GM18526 (cell line): ENCODE results near the gene FBXO5.

Source experiments
- POLR2A ChIP-seq: IDR thresholded peaks from 3 replicates; pipeline ENCODE4 v1.6.1; 2011; ENCODE audit not compliant: insufficient read length; ENCODE audit errors: extremely low read depth

Gene FBXO5, protein sequence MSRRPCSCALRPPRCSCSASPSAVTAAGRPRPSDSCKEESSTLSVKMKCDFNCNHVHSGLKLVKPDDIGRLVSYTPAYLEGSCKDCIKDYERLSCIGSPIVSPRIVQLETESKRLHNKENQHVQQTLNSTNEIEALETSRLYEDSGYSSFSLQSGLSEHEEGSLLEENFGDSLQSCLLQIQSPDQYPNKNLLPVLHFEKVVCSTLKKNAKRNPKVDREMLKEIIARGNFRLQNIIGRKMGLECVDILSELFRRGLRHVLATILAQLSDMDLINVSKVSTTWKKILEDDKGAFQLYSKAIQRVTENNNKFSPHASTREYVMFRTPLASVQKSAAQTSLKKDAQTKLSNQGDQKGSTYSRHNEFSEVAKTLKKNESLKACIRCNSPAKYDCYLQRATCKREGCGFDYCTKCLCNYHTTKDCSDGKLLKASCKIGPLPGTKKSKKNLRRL

DNA sequence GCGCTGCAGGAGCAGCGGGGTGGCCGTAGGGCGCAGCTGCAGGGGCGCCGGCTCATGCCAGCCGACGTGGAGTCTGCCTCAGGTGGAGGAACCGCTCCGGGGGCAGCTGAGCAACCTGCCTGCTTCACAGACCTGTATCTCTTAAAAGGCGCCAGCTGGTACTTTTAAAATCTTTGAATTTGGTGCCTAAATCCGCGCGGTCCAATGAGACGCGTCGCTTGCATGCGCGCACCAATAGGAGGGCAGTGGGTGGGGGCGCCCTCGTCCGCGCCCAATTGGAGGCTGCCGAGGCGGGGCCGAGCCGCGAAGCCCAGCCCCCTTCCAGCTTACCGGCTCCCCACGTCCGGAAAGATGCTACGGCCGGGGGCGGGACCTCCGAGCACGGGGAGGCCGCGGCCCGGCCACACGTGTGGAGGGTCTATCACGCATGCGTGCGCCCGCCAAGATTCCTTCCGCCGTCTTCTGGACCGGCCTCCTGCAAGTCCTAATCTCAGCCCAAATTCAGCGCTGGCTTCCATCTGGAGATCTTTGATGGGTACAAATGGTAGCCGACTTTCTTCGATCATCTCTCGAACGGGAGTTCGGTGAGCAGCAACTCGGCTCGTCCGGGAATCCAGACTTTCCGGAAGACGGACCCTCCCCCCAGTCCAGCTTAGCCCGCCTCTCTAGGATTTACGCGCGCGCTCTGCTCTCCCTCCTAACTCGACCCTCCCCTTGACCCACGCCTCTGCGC is at the start of gene FBXO5:
Gene FBXO5, minus strand, starts transcription at position 138 of the 733 bp plus-strand sequence. Its CDS starts 82 bp downstream, at position 56.
- peak; percentile 92 for TF ChIP-seq POLR2A

DNA sequence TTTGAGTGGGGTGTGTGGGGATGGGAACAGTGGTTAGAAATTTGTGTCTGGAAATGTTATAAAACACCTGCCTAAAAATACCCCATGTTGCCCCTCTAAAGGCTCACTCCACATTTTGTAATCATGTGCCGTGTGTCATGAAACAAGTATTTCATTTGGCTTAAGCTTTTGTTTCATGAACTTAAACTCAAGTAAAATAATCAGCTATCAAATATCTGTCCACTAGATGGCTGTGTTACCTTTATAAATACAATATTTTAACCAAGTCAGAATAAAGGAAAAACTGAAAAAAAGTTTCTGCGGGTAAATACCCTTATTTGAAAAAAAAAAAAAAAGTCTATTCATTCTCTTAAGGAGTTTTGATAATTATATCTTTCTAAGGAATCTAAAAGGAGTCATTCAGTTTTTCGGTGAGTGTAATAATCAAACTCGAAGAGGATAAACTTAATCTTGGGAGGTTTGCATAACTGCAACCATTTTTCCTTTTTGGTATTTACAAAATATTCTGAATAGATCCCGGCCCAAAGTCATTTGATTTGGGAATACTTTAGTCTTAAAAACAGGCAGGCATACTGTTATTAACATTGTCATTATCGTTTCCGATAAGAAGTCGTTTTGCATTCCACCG is 49.5 kb upstream of the FBXO5 start:
- no peak for TF ChIP-seq POLR2A

DNA sequence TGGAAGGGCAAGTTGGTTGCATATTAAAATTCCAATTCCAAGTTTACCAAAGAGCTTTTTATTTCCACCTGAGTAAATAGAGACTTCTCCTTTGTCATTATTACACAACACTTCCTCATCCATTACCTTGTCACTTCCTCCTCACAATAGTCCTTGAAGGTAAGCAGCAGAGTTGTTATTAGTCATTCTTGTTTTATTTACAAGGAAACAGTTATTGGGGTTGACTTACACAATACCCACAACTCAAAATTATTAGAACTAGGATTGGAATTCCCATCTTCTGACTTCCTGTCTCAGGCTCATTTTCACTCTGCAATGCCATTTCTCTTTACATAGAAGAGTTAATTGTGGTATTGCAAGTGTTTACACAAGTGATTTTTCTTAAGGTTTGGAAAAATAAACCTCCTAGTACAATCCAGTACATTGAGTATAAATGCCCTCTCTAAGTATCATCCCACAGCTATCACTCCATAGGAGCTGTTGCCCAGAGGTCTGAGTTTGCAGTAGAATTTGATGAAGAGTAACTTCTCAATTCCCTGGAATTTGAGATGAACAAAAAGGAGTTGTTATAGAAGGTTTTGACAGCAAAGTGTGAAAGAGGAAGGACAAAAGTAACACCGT is 48.6 kb upstream of the FBXO5 start:
- no peak for TF ChIP-seq POLR2A

DNA sequence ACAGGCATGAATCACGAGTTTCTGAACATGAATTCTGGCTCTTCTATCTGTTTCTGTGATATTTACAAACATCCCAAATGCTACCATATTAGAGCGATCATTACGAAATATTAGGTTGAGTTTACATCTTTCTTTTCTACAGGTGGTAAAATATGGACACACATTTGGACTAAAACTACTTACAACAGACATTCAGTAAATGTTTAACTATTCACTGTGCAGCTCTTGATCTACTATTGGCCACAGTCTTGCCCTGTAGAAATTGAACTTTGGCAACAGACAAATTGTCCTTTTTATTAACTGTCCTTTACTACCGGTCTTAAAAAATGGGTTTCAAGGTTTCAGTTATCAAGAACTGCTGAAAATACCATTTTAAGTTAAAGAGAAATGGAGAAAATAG is 46.1 kb upstream of the FBXO5 start:
- TF ChIP-seq POLR2A: no peak

DNA sequence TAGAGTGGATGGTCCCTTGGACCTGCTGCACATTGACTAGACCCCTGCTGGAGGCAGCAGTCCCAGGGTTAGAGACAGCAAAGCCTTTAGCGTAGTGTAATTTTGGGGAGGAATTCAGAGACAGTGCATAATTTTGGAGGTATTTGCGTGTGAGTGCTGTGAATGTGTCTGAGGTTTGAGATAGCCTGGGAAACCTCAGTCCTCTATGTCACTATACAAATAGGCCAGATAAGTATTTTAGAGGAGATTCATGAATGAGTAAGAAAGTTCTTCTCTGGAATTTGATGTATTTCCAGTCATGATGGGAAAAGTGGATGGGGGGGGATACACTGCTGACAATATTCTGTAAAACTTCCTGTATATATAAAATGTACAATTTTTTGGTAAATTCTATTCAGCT is 45.4 kb upstream of the FBXO5 start:
- no peak for TF ChIP-seq POLR2A

DNA sequence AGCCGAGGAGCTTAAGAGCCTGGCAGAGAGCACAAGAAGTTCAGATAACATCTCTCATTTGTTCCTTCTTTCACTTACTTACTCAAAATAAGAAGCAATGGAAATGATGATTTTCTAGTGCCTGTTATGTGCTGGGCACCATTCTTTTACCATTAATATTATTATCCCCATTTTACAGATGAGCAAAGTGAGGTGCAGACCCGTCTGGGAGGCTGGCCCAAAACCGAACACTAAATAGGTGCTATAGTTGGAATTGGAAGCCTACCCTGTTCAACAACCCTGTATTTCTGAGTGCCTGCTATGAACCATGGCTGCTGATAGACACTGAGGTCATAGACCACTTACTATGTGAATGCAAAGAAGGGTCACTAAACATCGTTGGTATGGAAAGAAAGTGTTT is 44.6 kb upstream of the FBXO5 start:
- no peak for TF ChIP-seq POLR2A

DNA sequence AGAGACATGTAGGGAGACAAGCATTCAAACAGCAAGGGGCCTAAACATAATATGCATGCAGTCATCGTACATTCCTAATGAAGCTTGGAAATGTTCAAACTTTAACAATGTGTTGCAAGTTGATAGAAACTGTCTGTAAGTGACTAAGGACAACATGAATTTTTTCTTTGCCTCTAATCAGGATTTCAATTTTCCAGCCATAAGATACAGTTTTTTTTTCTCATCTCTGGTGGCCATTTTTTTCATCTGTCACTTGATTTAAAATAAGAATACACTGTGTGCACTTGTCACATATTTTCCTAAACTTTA is 41.8 kb upstream of the FBXO5 start:
- no peak for TF ChIP-seq POLR2A

DNA sequence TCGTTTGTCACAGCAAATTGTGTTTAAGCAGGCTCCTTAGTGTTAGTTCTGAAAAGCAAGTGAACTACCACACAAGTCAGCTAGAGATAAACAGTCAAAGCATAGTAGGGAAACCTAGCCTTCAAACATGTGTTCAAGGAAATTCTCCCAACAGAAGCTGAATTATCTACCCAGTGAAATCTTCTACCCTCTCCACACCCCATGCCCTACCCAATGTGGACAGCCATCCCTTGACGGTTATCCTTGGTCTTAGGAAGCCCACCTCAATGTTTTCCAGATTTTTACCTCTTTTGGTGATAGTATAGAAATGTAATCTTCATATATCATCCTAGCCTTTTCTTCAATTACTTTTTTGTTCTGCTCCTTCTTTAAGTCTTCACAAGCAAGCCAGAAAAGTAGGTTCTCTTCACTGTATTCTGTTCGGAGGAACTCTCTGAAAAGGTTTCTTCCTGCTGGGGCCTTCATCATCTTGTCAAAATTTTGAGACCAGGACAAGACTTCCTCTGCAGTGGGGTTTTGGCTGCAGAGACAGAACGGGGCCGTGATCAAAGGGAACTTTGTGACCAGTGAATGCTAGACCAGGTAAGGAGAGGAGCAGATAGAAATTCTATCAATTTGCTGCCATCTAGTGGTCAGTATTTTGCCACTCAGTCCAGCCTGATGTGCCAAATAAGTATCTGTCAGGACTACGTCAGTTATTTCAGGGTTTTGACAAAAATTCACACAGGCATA is 41.3 kb upstream of the FBXO5 start:
- TF ChIP-seq POLR2A: no peak

DNA sequence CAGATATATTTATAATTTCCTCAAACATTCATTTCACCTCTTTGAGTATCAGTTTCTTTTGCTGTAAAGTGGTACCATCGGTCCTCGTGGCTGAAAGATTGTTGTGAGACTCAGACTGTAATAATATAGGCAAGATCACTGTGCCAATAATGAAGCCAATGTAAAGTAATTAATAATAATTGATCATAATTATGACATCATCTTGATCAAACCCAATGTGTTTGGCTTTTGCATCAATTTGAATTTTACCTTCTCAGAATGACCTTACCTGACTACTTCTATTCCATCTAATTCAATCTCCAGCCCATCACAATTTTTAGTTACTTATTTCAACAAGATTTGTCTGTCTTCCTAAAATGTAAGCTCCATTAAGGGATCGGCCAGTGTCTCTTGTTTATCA is 35.5 kb upstream of the FBXO5 start:
- TF ChIP-seq POLR2A: no peak

DNA sequence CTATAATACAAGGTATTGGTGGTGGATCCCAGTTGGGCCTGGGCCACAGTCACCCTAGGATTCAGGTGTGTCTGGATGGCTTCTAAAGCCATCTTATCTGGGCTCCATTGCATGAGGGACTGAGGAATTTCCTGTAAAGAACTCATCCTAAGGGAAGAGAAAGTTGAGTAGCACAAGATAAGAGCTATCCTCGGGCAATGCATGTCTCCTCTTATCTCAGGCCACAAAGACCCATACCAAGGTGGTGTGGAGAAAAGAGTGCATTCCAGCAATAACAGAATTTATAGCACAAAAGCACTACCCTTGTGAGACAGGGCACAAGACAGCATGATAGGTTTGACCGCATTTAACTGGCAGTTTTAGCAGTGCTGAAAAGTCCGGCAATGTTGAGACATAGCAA is 34.0 kb upstream of the FBXO5 start:
- no peak for TF ChIP-seq POLR2A

DNA sequence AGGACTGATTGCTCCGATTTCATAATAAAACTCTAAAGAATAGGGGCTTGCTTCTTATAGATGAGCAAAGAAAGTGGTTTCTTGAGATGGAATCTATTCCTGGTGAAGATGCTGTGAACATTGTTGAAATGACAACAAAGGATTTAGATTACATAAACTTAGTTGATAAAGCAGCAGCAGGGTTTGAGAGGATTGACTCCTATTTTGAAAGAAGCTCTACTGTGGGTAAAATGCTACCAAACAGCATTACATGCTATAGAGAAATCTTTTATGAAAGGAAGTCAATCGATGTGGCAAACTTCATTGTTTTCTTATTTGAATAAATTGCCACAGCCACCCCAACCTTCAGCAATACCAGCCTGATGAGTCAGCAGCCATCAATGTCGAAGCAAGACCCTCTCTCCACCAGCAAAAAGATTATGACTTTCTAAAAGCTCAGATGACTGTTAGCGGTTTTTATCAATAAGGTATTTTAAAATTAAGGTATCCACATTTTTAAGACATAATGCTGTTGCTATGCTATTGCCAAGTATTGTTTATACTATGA is 32.3 kb upstream of the FBXO5 start:
- no peak for TF ChIP-seq POLR2A

DNA sequence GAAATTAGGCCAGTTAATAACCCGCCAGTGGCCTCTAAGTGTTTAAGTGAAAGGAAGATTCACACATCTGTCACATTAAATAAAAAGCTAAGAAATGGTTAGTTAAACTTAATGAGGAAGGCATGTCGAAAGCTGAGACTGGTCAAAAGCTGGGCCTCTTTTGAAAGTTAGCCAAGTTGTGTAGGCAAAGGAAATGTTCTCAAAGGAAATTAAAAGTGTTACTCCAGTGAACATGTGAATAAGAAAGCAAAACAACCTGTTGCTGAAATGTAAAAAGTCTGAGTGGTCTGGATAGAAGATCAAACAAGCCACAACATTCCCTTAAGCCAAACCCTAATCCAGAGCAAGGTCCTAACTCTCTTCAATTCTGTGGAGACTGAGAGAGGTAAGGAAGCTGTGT is 30.6 kb upstream of the FBXO5 start:
- no peak for TF ChIP-seq POLR2A

DNA sequence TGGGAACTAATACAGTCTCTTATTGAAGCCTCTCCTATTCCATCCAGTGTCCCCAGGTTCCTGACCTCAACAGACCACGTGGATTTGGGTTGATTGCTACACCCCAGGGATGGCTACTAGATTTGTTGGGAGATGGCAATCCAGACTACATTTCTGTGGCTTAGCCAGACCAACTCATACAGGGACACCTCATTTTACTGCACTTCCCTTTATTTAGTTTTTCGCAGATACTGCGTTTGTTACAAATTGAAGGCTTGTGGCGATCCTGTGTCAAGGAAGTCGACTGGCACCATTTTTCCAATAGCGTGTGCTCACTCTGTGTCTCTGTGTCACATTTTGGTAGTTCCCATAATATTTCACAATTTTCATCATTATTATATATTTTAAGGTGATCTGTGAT is 30.0 kb upstream of the FBXO5 start:
- no peak for TF ChIP-seq POLR2A

DNA sequence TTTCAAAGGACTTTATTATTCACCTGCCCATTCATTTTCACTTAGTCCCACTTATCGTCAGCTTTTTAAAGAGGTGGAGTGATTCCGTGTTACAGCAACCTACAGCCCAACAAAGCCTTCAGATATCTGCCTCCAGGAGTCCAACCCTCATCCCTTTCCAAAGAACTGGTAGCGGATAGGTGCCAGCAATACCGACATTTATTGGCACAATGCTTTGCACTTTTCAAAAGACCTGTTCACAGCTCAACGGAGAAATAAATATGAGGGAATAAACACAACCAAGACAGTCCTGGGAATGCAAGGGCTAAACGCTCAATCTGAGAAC is 20.5 kb upstream of the FBXO5 start:
- TF ChIP-seq POLR2A: no peak
